HG02798 (cell line): Measurements from ENCODE around the gene CALR3.
"Not testable (repeated sequence)": the region's sequence is repeated elsewhere in the genome, so short reads cannot be mapped to it uniquely, and the experiment has no call there.

Source experiments
- ATAC-seq: cut with Tn5 transposase; IDR thresholded peaks from one replicate; pipeline ENCODE4 v1.9.1; 2021; ENCODE audit warnings: mild to moderate bottlenecking; ENCODE audit not compliant: unreplicated experiment, poor library complexity

CALR3 gene

GRCh38 chr19:16458391-16459341 lies 37.3 kb downstream of the CALR3 start:
- no peak for ATAC-seq

- no peak for ATAC-seq
Observed at GRCh38 chr19:16457954-16458331, 38.0 kb downstream of the CALR3 start.

GRCh38 chr19:16457195-16457953 lies 38.6 kb downstream of the CALR3 start:
- no peak for ATAC-seq

- ATAC-seq, result no peak
Observed at GRCh38 chr19:16456652-16457194, 39.2 kb downstream of the CALR3 start.

GRCh38 chr19:16455489-16455888 lies 40.5 kb downstream of the CALR3 start:
- ATAC-seq, result no peak

- no peak for ATAC-seq
Observed at GRCh38 chr19:16454351-16454918, 41.5 kb downstream of the CALR3 start.

GRCh38 chr19:16452325-16452724 lies 43.6 kb downstream of the CALR3 start:
- ATAC-seq, result no peak

GRCh38 chr19:16449330-16449961 lies 46.5 kb downstream of the CALR3 start:
- ATAC-seq, result peak; percentile 44

GRCh38 chr19:16448872-16449271 lies 47.1 kb downstream of the CALR3 start:
- ATAC-seq, result not testable (repeated sequence)

GRCh38 chr19:16446724-16447368 lies 49.1 kb downstream of the CALR3 start:
- peak; percentile 39 for ATAC-seq

GRCh38 chr19:16446108-16446723 lies 49.8 kb downstream of the CALR3 start:
- no peak for ATAC-seq

GRCh38 chr19:16445238-16446107 lies 50.5 kb downstream of the CALR3 start:
- ATAC-seq, result peak; percentile 35

- no peak for ATAC-seq
Observed at GRCh38 chr19:16444269-16444600, 51.7 kb downstream of the CALR3 start.

- ATAC-seq, result no peak
Observed at GRCh38 chr19:16442386-16443276, 53.3 kb downstream of the CALR3 start.

- ATAC-seq, result no peak
Observed at GRCh38 chr19:16441661-16442162, 54.3 kb downstream of the CALR3 start.

GRCh38 chr19:16436780-16437332 lies 59.1 kb downstream of the CALR3 start:
- ATAC-seq, result no peak

GRCh38 chr19:16435999-16436650 lies 59.8 kb downstream of the CALR3 start:
- no peak for ATAC-seq
